Stimulated activated memory B cell treated with anti-CD40 and anti-IgM and Interleukin-4, amounts not matched to agents 10 μg/mL and 1 μg/mL and 100 μg/mL, for 72 hours (primary cell): Measurements from ENCODE around the gene PCDHGA1.

Source experiments
- ATAC-seq: fragments of 150-1000 bp; cut with Tn5 transposase; 2 replicates; pipeline ENCODE4 v1.10.0; 2021
- H3K27ac Mint-ChIP-seq: one replicate; pipeline ENCODE4 v1.8.0; 2022; ENCODE audit warnings: mild to moderate bottlenecking, mixed read lengths
- H3K27me3 Mint-ChIP-seq: one replicate; pipeline ENCODE4 v1.8.0; 2022; ENCODE audit warnings: mixed read lengths
- H3K36me3 Mint-ChIP-seq: one replicate; pipeline ENCODE4 v1.8.0; 2022; ENCODE audit warnings: mixed read lengths
- H3K4me1 Mint-ChIP-seq: one replicate; pipeline ENCODE4 v1.8.0; 2022; ENCODE audit warnings: mixed read lengths
- H3K4me3 Mint-ChIP-seq: one replicate; pipeline ENCODE4 v1.8.0; 2022; ENCODE audit warnings: mild to moderate bottlenecking, moderate library complexity, mixed read lengths
- H3K9me3 Mint-ChIP-seq: one replicate; pipeline ENCODE4 v1.8.0; 2022; ENCODE audit warnings: mixed read lengths

Gene PCDHGA1

DNA sequence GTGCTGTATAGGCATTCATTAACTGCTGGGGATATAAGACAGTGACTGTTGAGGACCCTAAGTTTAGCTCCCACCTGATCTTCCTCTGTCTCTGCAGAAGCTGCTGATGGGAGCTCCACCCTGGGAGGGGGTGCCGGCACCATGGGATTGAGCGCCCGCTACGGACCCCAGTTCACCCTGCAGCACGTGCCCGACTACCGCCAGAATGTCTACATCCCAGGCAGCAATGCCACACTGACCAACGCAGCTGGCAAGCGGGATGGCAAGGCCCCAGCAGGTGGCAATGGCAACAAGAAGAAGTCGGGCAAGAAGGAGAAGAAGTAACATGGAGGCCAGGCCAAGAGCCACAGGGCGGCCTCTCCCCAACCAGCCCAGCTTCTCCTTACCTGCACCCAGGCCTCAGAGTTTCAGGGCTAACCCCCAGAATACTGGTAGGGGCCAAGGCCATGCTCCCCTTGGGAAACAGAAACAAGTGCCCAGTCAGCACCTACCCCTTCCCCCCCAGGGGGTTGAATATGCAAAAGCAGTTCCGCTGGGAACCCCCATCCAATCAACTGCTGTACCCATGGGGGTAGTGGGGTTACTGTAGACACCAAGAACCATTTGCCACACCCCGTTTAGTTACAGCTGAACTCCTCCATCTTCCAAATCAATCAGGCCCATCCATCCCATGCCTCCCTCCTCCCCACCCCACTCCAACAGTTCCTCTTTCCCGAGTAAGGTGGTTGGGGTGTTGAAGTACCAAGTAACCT, 180.7 kb downstream of the PCDHGA1 start:
- Mint-ChIP-seq H3K4me1 (peaks cover 92% of the 10 kb centered on the region), H3K9me3 (peaks cover 5% of the 10 kb centered on the region), H3K4me3 (peak overlapping the region; percentile 40), H3K27ac (peak overlapping the region; percentile 30), H3K36me3 (peaks cover 20% of the 10 kb centered on the region), H3K27me3 (no peaks in the 10 kb centered on the region)
- peak; percentile 75 for ATAC-seq

DNA sequence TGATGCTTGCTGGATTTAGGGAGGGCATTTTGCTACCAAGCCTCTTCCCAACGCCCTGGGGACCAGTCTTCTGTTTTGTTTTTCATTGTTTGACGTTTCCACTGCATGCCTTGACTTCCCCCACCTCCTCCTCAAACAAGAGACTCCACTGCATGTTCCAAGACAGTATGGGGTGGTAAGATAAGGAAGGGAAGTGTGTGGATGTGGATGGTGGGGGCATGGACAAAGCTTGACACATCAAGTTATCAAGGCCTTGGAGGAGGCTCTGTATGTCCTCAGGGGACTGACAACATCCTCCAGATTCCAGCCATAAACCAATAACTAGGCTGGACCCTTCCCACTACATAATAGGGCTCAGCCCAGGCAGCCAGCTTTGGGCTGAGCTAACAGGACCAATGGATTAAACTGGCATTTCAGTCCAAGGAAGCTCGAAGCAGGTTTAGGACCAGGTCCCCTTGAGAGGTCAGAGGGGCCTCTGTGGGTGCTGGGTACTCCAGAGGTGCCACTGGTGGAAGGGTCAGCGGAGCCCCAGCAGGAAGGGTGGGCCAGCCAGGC, 181.5 kb downstream of the PCDHGA1 start:
- Mint-ChIP-seq H3K4me3 (peak overlapping the region; percentile 40), H3K27ac (peak overlapping the region; percentile 30), H3K4me1 (peaks cover 99% of the 10 kb centered on the region), H3K9me3 (peaks cover 5% of the 10 kb centered on the region), H3K36me3 (peaks cover 29% of the 10 kb centered on the region), H3K27me3 (no peaks in the 10 kb centered on the region)
- ATAC-seq, result no peak

DNA sequence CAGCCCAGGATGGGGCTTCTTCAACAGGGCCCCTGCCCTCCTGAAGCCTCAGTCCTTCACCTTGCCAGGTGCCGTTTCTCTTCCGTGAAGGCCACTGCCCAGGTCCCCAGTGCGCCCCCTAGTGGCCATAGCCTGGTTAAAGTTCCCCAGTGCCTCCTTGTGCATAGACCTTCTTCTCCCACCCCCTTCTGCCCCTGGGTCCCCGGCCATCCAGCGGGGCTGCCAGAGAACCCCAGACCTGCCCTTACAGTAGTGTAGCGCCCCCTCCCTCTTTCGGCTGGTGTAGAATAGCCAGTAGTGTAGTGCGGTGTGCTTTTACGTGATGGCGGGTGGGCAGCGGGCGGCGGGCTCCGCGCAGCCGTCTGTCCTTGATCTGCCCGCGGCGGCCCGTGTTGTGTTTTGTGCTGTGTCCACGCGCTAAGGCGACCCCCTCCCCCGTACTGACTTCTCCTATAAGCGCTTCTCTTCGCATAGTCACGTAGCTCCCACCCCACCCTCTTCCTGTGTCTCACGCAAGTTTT, 182.1 kb downstream of the PCDHGA1 start:
- no peak for ATAC-seq
- H3K4me3 Mint-ChIP-seq, result peak overlapping the region; percentile 70
- H3K27ac Mint-ChIP-seq, result peak overlapping the region; percentile 30
- peaks cover 35% of the 10 kb centered on the region for H3K36me3 Mint-ChIP-seq
- no peaks in the 10 kb centered on the region for H3K27me3 Mint-ChIP-seq
- H3K9me3 Mint-ChIP-seq, result peaks cover 5% of the 10 kb centered on the region
- H3K4me1 Mint-ChIP-seq, result peaks cover 93% of the 10 kb centered on the region

DNA sequence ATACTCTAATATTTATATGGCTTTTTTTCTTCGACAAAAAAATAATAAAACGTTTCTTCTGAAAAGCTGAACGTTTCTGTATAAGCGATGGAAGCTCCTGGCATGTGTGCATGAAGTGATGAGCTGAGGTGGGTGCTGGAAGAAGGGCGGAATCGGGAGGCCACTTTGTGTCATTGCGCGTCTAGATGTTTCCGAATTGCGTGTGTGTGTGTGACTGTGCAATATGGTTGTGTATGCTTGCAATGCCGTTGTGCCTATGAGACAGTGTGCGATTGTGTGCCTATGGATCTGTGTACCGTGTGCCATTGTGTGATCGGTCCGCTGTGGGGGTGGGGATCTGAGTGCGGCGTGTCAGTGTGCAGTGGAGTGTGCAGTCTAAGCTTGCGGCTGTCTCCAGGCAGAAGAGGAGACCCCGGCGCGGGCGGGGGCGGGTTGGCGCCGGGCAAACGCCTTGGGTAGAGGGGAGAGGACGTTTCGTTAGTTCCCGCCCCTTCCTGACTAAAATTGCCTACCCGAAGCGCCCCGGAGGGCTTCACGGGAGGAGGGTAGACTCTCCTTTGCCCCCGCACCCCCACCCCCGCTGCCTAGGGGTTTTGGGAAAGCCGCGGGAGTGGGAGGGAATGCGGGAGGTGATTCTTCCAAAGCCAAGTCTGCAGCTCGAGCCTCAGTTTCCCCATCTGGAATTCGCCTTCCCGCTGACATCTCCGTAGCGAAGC, 182.8 kb downstream of the PCDHGA1 start:
- Mint-ChIP-seq H3K27me3 (no peaks in the 10 kb centered on the region), H3K4me3 (peak overlapping the region; percentile 70), H3K9me3 (peaks cover 5% of the 10 kb centered on the region), H3K4me1 (peaks cover 87% of the 10 kb centered on the region), H3K27ac (peak overlapping the region; percentile 30), H3K36me3 (peaks cover 41% of the 10 kb centered on the region)
- ATAC-seq, result peak; percentile 6

DNA sequence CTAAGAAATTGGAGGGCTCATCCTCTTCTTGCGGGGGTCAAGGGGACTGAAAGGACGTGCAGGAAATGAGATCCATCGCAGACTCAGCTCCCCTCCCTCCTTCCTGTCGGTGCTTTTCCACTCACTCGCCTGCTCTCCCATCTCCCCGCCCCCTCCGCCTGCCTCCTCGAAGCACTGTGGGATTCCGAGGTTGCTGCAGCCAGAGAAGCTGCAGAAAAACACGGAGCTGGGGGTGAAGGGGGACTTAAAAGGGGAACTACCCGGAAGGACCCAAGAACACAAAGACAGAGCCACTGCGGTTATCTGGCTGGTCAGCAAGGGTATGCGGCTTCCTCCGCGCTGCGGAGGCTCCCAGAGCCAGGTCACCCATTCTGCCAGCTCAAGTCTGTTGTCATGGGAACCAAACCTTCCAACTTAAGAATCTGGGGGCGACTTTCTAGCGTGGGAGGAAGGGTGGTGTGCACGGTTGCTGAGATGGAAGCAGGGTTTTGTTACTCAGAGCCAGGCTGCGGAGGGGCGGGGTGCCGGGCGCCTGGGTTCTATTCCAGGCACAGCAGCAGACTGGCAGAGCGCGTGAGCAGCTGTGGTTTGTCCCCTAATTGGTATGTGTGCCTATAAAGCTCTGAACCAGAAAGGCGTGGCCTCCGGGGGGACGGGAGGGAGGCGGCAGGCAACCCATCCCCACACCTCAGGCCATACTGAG, 183.5 kb downstream of the PCDHGA1 start:
- H3K36me3 Mint-ChIP-seq, result peaks cover 48% of the 10 kb centered on the region
- peaks cover 80% of the 10 kb centered on the region for H3K4me1 Mint-ChIP-seq
- no peaks in the 10 kb centered on the region for H3K27me3 Mint-ChIP-seq
- H3K27ac Mint-ChIP-seq, result peak overlapping the region; percentile 30
- ATAC-seq, result peak; percentile 72
- peaks cover 5% of the 10 kb centered on the region for H3K9me3 Mint-ChIP-seq
- peak overlapping the region; percentile 70 for H3K4me3 Mint-ChIP-seq

DNA sequence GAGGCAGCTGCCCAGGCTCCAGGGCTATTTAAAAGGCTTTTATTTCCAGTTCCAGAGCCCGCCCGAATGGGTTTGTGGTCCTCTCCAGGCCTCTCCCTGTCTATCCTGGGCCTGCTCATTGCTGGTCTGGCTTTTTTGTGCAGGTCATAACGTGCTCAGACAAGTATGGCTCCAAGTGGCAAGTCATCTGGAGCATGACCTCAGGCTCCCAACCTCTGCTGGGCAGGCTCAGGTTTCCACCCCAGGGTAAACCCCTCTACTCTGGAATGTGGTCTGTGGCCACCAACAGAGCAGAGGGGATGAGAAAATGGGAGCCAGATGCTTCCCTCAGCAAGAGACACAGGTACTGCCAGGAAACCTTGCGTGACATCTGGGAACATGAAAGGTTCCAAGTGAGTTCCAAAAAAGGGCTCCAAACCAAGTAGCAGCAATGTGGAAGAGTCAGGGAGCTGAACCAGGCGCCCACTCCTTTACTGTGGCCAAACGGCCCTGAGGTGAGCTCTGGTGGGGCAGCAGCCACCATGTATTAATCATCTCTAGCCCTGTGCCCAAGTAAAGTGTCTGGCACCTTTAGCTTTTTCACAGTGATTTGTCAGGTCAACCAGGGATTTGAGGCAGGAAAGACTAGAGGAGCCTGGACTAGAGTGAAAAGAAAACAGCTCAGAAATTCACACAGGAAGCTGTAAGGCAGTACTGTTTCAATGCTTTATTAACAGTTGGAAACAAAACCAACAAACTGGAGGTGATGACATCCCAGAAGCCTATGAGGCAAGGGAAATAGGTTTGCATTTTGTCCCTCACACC, 184.2 kb downstream of the PCDHGA1 start:
- Mint-ChIP-seq H3K36me3 (peaks cover 55% of the 10 kb centered on the region), H3K27me3 (no peaks in the 10 kb centered on the region), H3K4me1 (peaks cover 72% of the 10 kb centered on the region), H3K27ac (peak overlapping the region; percentile 30), H3K9me3 (peaks cover 5% of the 10 kb centered on the region), H3K4me3 (peak overlapping the region; percentile 8)
- no peak for ATAC-seq

DNA sequence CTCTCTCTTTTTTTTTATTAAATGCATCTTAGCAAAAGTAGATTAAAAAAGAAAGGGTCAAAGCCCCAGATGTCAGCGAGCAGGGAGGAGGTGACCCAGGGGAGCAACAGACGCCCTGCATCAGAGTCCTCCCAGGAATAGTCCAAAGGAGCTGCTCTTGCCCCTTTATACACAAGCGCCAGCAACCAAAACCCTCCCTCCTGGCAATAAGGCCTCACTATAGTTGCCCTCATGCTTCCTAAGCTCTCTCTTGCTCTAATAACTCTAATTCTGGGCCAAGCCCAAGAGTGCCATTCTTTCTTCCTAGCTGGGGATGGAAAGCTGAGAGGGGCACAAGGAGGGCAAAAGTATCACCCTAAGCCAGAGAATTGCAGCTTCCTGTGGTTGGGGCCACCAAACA, 184.8 kb downstream of the PCDHGA1 start:
- Mint-ChIP-seq H3K27ac (no peak overlapping the region), H3K4me3 (no peak overlapping the region), H3K27me3 (no peaks in the 10 kb centered on the region), H3K36me3 (peaks cover 62% of the 10 kb centered on the region), H3K4me1 (peaks cover 66% of the 10 kb centered on the region), H3K9me3 (peaks cover 5% of the 10 kb centered on the region)
- no peak for ATAC-seq

DNA sequence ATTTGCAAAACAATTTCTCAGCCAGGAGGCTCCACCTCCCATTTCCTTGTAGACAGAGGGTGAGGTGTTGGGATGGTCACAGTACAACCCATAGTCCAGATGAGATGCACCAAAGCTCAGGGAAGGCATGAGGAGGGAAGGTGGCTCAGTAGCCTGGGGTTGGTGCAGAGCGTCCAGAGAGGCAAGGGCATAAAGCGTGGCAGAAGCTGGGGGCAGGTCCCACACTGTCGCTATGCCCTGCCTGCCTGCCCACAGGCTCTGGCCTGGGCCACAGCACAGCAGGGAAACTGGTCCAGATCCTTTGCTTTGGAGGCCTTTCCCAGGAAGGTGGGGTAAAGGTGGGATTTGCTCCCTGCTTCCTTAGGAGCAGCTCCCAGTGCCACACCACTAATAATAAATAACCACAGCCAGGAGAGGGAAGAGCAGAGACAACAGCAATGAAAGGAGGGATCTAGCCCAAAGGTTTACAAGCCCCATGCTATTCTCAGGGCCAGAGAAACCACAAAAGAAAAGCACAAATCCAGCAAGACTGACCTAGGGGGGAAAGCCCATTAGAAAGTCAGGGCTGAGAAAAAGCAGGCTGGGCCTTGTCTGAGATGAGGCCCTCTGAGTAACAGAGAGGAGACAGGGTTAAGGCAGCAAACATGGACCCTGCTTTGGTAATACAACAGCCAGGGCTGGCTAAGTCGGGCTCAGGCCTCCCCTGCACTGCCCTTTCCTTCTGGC, 185.8 kb downstream of the PCDHGA1 start:
- H3K36me3 Mint-ChIP-seq, result peaks cover 68% of the 10 kb centered on the region
- peak overlapping the region; percentile 41 for H3K27ac Mint-ChIP-seq
- no peak for ATAC-seq
- no peak overlapping the region for H3K4me3 Mint-ChIP-seq
- peaks cover 5% of the 10 kb centered on the region for H3K9me3 Mint-ChIP-seq
- peaks cover 57% of the 10 kb centered on the region for H3K4me1 Mint-ChIP-seq
- H3K27me3 Mint-ChIP-seq, result no peaks in the 10 kb centered on the region

DNA sequence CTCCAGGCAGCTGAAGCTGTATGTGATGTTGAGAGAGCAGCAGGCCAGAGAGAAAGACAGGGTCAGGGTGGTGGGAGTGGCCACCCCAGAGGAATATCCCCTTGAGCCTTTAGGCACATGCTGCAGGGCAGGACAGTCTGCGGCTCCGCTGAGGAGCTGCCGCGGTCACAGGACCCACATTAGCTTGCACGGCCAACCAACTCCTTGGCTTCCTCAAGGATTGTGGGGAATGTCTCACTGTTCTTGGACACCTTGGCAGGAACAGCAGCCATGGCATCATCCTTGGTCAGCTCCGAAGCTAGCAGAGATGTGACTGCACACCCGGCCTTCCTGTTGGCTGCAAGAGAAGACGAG, 186.3 kb downstream of the PCDHGA1 start:
- peaks cover under 1% of the 10 kb centered on the region for H3K9me3 Mint-ChIP-seq
- H3K27me3 Mint-ChIP-seq, result no peaks in the 10 kb centered on the region
- no peak overlapping the region for H3K4me3 Mint-ChIP-seq
- H3K27ac Mint-ChIP-seq, result peak overlapping the region; percentile 41
- peaks cover 73% of the 10 kb centered on the region for H3K36me3 Mint-ChIP-seq
- ATAC-seq, result no peak
- H3K4me1 Mint-ChIP-seq, result peaks cover 51% of the 10 kb centered on the region

DNA sequence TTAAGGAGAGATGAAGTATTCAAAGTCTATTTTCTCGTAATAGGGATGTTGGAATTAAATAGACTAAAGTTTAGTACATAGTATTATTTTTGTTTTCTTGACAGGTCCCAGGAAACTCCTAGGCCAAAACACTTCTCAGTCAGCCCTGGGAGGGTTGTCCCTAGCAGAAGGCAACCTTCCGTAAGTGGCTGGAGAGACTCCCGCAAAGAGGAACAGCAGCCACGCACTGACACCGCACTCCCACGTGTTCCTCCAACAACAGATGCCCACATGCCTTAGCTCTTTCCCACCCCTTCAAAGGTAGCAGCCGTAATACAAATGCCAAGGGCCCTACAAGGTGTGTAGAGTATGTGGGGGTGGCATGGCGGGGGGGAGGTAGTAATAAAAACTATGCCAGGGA, 187.0 kb downstream of the PCDHGA1 start:
- Mint-ChIP-seq H3K4me1 (peaks cover 49% of the 10 kb centered on the region), H3K4me3 (no peak overlapping the region), H3K27ac (no peak overlapping the region), H3K9me3 (no peaks in the 10 kb centered on the region), H3K27me3 (no peaks in the 10 kb centered on the region), H3K36me3 (peaks cover 80% of the 10 kb centered on the region)
- no peak for ATAC-seq

DNA sequence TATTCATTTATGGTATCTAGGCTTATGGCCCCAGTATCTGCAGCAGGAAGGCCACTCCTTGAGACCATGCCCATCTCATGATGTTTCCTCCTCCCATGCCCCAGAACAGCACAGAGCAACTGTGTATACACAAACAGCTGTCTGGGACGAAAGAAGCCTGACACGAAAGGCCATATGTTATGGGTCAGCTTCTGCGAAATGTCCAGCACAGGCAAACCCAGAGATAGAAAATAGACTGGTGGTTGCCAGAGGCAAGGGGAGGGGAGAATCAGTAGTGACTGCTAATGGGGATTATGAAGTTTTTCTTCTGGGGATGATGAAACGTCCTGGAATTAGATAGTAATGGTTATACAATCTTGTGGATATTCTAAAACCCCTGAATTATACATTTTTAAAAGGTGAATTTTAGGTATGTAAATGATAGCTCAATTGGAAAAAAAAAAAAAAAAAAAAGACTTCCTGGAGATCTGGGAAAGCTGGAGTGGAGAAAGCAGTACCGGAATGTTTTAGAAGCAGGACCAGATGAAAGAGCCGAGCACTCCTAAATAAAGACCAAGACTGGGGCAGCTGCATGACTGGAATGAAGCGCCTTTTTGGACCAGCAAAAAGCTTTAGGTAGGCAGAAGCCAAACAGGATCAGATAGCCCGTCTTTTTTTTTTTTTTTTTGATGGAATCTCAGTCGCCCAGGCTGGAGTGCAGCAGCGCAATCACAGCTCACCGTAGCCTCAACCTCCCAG, 187.7 kb downstream of the PCDHGA1 start:
- Mint-ChIP-seq H3K4me1 (peaks cover 45% of the 10 kb centered on the region), H3K27me3 (no peaks in the 10 kb centered on the region), H3K4me3 (no peak overlapping the region), H3K36me3 (peaks cover 83% of the 10 kb centered on the region), H3K27ac (no peak overlapping the region), H3K9me3 (no peaks in the 10 kb centered on the region)
- ATAC-seq, result no peak

DNA sequence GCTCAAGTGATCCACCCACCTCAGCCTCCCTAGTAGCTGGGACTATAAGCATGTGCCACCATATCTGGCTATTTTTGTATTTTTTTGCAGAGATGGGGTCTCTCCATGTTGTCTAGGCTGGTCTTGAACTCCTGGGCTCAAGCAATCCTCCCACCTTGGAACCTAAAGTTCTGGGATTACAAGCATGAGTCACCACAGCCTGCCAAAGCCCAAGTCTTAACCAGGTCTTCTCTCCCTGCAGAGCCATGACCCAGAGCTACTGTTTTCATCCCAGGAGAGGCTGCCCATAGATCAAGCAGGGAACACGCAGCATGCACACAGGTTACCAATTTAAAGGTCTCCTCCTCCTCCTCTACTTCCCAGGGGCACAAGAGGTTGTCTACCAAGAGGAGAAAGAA, 188.3 kb downstream of the PCDHGA1 start:
- no peak overlapping the region for H3K4me3 Mint-ChIP-seq
- H3K27me3 Mint-ChIP-seq, result no peaks in the 10 kb centered on the region
- peaks cover 86% of the 10 kb centered on the region for H3K36me3 Mint-ChIP-seq
- H3K27ac Mint-ChIP-seq, result no peak overlapping the region
- no peak for ATAC-seq
- no peaks in the 10 kb centered on the region for H3K9me3 Mint-ChIP-seq
- peaks cover 40% of the 10 kb centered on the region for H3K4me1 Mint-ChIP-seq
